Endothelial cell of umbilical vein (primary cell): ENCODE results near the gene TRAF3. TPM values are rescaled to one million over a fixed set of nuclear protein-coding genes. Genes with fewer than 3 reads are reported as not detected.

Experiments
- BruUV-seq: library from RNA; stranded (reverse); fragments of 400-500 nt; replicated peaks from 2 replicates; lab custom pipeline; 2021; lab: Mats Ljungman, UMichigan
- CTCF ChIA-PET: fragments of 300-600, 350-600 bp; sonication (Branson Sonifier 250); formaldehyde crosslinking; loops from one replicate; lab custom pipeline; 2021; ENCODE audit warnings: antibody characterized with exemption, inconsistent platforms; lab: Charles Lee
- POLR2A ChIA-PET: fragments of 300-600, 350-600 bp; sonication (Branson Sonifier 250); formaldehyde crosslinking; loops from one replicate; lab custom pipeline; 2021; ENCODE audit warnings: antibody characterized with exemption, inconsistent platforms; lab: Charles Lee
- DNase-seq: peaks from one replicate; pipeline ENCODE4 v3.0.0-alpha.2; 2011; ENCODE audit warnings: low read depth, low spot score
- FAIRE-seq: peaks from 2 replicates; lab custom pipeline; 2011; peaks lifted over from hg19 to GRCh38; lab: Jason Lieb, UNC
- H2AFZ ChIP-seq: 2 replicates; pipeline ENCODE4 v1.6.0; 2012; ENCODE audit warnings: low read depth, low read length, control low read depth, inconsistent platforms
- H3K27ac ChIP-seq: 2 replicates; pipeline ENCODE4 v1.5.1; 2011; ENCODE audit warnings: low read depth, mild to moderate bottlenecking, control low read depth, low read length, moderate library complexity; ENCODE audit not compliant: insufficient read depth
- H3K27me3 ChIP-seq, 2 experiments: 2 replicates each; pipeline versions ENCODE4 v1.6.0 to v1.6.1; 2011; ENCODE audit warnings: low read length in 2 of 2, mixed read lengths in 1 of 2; ENCODE audit not compliant: control insufficient read depth in 2 of 2, insufficient read depth in 2 of 2
- H3K36me3 ChIP-seq, 2 experiments: 2 replicates in 1 of 2; 3 replicates in 1 of 2; pipeline ENCODE4 v1.5.1; 2011; ENCODE audit warnings: low read length in 2 of 2, mild to moderate bottlenecking in 1 of 2, moderate library complexity in 1 of 2; ENCODE audit not compliant: control insufficient read depth in 2 of 2, insufficient read depth in 2 of 2; ENCODE audit errors: extremely low read depth in 1 of 2
- H3K4me1 ChIP-seq: 3 replicates; pipeline ENCODE4 v1.5.1; 2011; ENCODE audit warnings: mild to moderate bottlenecking, low read length; ENCODE audit not compliant: control insufficient read depth, insufficient read depth; ENCODE audit errors: extremely low read depth
- H3K4me2 ChIP-seq: 2 replicates; pipeline ENCODE4 v1.6.1; 2011; ENCODE audit warnings: low read length, control low read depth, mixed read lengths; ENCODE audit not compliant: insufficient read depth
- H3K4me3 ChIP-seq, 3 experiments: fragments of 200-600 bp in 1 of 3; sonication (generic), shearing (Covaris generic) in 1 of 3; replicated peaks in 1 of 3; 2 replicates each; pipeline ENCODE4 v1.5.1; 2011 to 2016; ENCODE audit warnings: control low read depth in 3 of 3, low read length in 3 of 3, mild to moderate bottlenecking in 2 of 3, inconsistent platforms in 1 of 3, low read depth in 1 of 3, moderate library complexity in 1 of 3; ENCODE audit not compliant: insufficient read depth in 1 of 3
- H3K79me2 ChIP-seq: 2 replicates; pipeline ENCODE4 v1.6.0; 2012; ENCODE audit warnings: low read length, inconsistent platforms; ENCODE audit not compliant: control insufficient read depth, insufficient read depth
- H3K9ac ChIP-seq: replicated peaks from 2 replicates; pipeline ENCODE3; 2011; ENCODE audit warnings: low read length, control low read depth; ENCODE audit not compliant: insufficient read depth; ENCODE audit errors: extremely low read depth
- H3K9me1 ChIP-seq: replicated peaks from 3 replicates; pipeline ENCODE4 v1.6.0; 2011; ENCODE audit warnings: mild to moderate bottlenecking, low read length; ENCODE audit not compliant: control insufficient read depth, insufficient read depth; ENCODE audit errors: extremely low read depth
- H3K9me3 ChIP-seq: replicated peaks from 2 replicates; pipeline ENCODE4 v1.5.1; 2012; ENCODE audit warnings: low read length, inconsistent platforms; ENCODE audit not compliant: control insufficient read depth, insufficient read depth
- H4K20me1 ChIP-seq: replicated peaks from 2 replicates; pipeline ENCODE3; 2011; ENCODE audit warnings: mild to moderate bottlenecking, low read length; ENCODE audit not compliant: control insufficient read depth, insufficient read depth; ENCODE audit errors: extremely low read depth
- CTCF ChIP-seq, 2 donors: IDR thresholded peaks; 1 replicate in 1 of 2; 2 replicates in 1 of 2; pipeline ENCODE4 v1.5.1; 2011; ENCODE audit warnings: low read length in 2 of 2, mild to moderate bottlenecking in 2 of 2, moderate library complexity in 2 of 2, control low read depth in 1 of 2, inconsistent platforms in 1 of 2, low read depth in 1 of 2; ENCODE audit not compliant: insufficient read depth in 1 of 2; ENCODE audit errors: extremely low read depth in 1 of 2
- EZH2 ChIP-seq: IDR thresholded peaks from 2 replicates; pipeline ENCODE4 v1.6.1; 2012; ENCODE audit warnings: borderline replicate concordance, low read depth, mild to moderate bottlenecking, moderate library complexity, low read length, inconsistent platforms; ENCODE audit not compliant: severe bottlenecking
- FOS ChIP-seq: IDR thresholded peaks from 2 replicates; pipeline ENCODE4 v1.6.1; 2011; ENCODE audit warnings: mild to moderate bottlenecking, low read length, moderate library complexity, borderline replicate concordance; ENCODE audit not compliant: insufficient read depth
- GATA2 ChIP-seq: IDR thresholded peaks from 2 replicates; pipeline ENCODE4 v1.7.0; 2011; ENCODE audit warnings: low read depth, mild to moderate bottlenecking, moderate library complexity, mixed read lengths, low read length; ENCODE audit not compliant: insufficient read length, insufficient read depth
- JUN ChIP-seq: IDR thresholded peaks from 2 replicates; pipeline ENCODE4 v1.6.1; 2011; ENCODE audit warnings: borderline replicate concordance, low read depth; ENCODE audit not compliant: insufficient read length, insufficient read depth
- MYC ChIP-seq: IDR thresholded peaks from one replicate; pipeline ENCODE4 v1.6.1; 2011; ENCODE audit warnings: mild to moderate bottlenecking, low read depth, low read length
- POLR2A ChIP-seq: IDR thresholded peaks from 2 replicates; pipeline ENCODE4 v1.6.1; 2012; ENCODE audit warnings: low read depth, mild to moderate bottlenecking, control low read depth, low read length
- POLR2AphosphoS5 ChIP-seq: IDR thresholded peaks from 2 replicates; pipeline ENCODE4 v1.6.1; 2012; ENCODE audit warnings: low read depth, mild to moderate bottlenecking, control low read depth, low read length, moderate library complexity; ENCODE audit not compliant: insufficient read depth
- dilution Hi-C: fragments of 300-500 bp; cut with MboI; formaldehyde crosslinking; loops from one replicate; pipeline ENCODE4 v1.15.0; 2019; ENCODE audit warnings: low sequenced_read_pairs; ENCODE audit not compliant: extremely low pct_ligation_motif_present
- intact Hi-C: fragments of 100-400 bp; cut with micrococcal nuclease; formaldehyde crosslinking; loops from one replicate; pipeline ENCODE4 v1.10.0; 2022
- polyA plus RNA-seq, 4 experiments: library from polyadenylated mRNA; depleted of rRNA in 3 of 4; stranded (reverse) in 3 of 4; unstranded in 1 of 4; fragments of >200 nt; gene quantifications; 2 replicates each; pipeline versions ENCODE4 v1.2.1 to v1.2.3, GENCODE V29; 2011 to 2012; ENCODE audit warnings: missing spikeins in 1 of 4
- total RNA-seq: library from RNA; stranded (reverse); gene quantifications from 2 replicates; pipeline ENCODE4 v1.2.3, GENCODE V29; 2021
- TF ChIP-seq, protein P1 (sequence below): IDR thresholded peaks from 2 replicates; pipeline ENCODE4 v1.6.1; 2011; ENCODE audit not compliant: insufficient read depth, insufficient read length

The TRAF3 gene
- total and polyA plus RNA-seq, 2 donors (not counting 3 experiments of a cell fraction or from before 2014, with no cell fraction given), result 14.4 to 27.6 TPM

DNA sequence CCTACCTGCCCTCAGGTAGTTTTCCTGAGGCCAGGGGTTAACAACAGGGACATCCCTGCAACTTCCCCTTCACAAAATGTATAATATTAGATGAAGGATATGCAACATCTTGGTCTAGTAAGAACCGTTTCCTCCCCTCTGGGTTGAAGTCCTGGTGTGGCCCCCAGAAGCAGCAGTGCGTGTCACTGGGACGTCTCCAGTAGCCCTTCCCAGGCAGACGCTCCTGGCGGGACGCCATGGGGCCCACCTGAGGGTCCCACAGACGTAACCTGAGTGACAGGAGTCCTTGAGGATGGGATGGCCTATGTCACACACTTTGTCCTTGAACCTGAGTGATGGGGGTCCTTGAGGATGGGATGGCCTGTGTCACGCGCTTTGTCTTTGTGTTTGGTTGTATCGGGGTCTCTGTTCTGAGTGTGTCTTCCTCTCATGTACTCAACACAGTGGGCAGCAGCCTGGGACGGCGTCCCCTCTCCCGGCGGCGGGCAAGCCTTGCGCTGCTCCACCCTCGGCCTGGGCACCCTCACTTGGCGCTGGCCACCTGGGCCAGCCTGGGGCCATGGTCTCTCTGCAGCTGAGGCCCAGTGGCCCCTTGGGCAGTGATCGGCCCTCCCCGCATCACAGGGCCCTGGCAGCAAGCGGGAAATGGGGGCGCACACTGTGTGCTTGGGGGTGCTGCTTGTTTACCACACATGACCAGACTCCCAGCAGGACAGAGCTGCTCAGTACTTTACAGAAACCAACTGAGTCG lies 130.9 kb downstream of the TRAF3 start:
- intact Hi-C loops (no loop called here), dilution Hi-C loops (no loop called here)
- FAIRE-seq (no peak), DNase-seq (no peak)
- CTCF ChIA-PET, result interaction anchor here (1.2 kb wide), 1 partner anchor 10 kb away, joined by 3 read pairs; no protein-coding TSS in a partner anchor
- H3K27ac ChIP-seq, result no peak overlapping the region
- H3K36me3 ChIP-seq, result peaks cover 0 to 12% of the 10 kb centered on the region in 2 experiments
- no peaks in the 10 kb centered on the region for H3K27me3 ChIP-seq
- H2AFZ ChIP-seq, result no peak overlapping the region
- H3K9me3 ChIP-seq, result no peaks in the 10 kb centered on the region
- H3K9me1 ChIP-seq, result no peaks in the 10 kb centered on the region
- BruUV-seq, result no TSS peak
- no peaks in the 10 kb centered on the region for H3K4me1 ChIP-seq
- POLR2A ChIA-PET, result no interaction called here
- H3K79me2 ChIP-seq, result no peaks in the 10 kb centered on the region
- no peak overlapping the region for H3K9ac ChIP-seq
- no peaks in the 10 kb centered on the region for H4K20me1 ChIP-seq
- H3K4me2 ChIP-seq, result no peak overlapping the region
- no peak overlapping the region for H3K4me3 ChIP-seq
- TF ChIP-seq POLR2A (no peak), JUN (no peak), POLR2AphosphoS5 (no peak), CTCF (IDR thresholded peaks at IDR 0.05; ENCODE audit: extremely low read depth in 1 of 2, insufficient read depth in 1 of 2, low read depth in 1 of 2, low read length in 2 of 2) (no peak), GATA2 (no peak), MYC (no peak), FOS (no peak), EZH2 (no peak)
- TF ChIP-seq, protein P1, sequence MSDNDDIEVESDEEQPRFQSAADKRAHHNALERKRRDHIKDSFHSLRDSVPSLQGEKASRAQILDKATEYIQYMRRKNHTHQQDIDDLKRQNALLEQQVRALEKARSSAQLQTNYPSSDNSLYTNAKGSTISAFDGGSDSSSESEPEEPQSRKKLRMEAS, result no peak
